ENCODE results near the gene NAALADL2. TPM values are rescaled to one million over a fixed set of nuclear protein-coding genes. Genes with fewer than 3 reads are reported as not detected.

The NAALADL2 gene
- polyA plus RNA-seq, 3 donors = not detected

- no peaks in the 10 kb centered on the region for H3K4me1 Mint-ChIP-seq
- no peak for TF ChIP-seq CTCF (IDR thresholded peaks at IDR 0.05)
- H3K4me2 ChIP-seq (replicated peaks; ENCODE audit: extremely low read depth, low read length, poor library complexity, severe bottlenecking) = no peak overlapping the region
- no peak overlapping the region for H3K9ac ChIP-seq (ENCODE audit: insufficient read depth, low read length, poor library complexity, severe bottlenecking)
- intact Hi-C loops (cut with micrococcal nuclease) = no loop called here
- H3K4me3 ChIP-seq (replicated peaks in 1 of 3; ENCODE audit: low read depth in 2 of 3, low read length in 3 of 3) = no peak overlapping the region
- no peak overlapping the region for H3K4me3 Mint-ChIP-seq
- H3K36me3 Mint-ChIP-seq = no peaks in the 10 kb centered on the region
- no peaks in the 10 kb centered on the region for H4K20me1 ChIP-seq (ENCODE audit: insufficient read depth, low read length)
- no peaks in the 10 kb centered on the region for H3K4me1 ChIP-seq (ENCODE audit: control insufficient read depth in 1 of 2, insufficient read depth in 2 of 2, low read length in 2 of 2)
- H3K9me3 Mint-ChIP-seq = peaks cover 0 to 3% (median 0%) of the 10 kb centered on the region in 7 donors
- no CpG with 5 or more reads among the region's 1 CpG for WGBS (ENCODE audit: insufficient coverage)
- no peaks in the 10 kb centered on the region for H3K36me3 ChIP-seq (replicated peaks in 1 of 2; ENCODE audit: control insufficient read depth in 1 of 2, insufficient read depth in 2 of 2, low read length in 2 of 2)
- no peak overlapping the region for H3K27ac ChIP-seq (ENCODE audit: low read depth in 1 of 2, low read length in 2 of 2)
- DNase-seq = no peak
- H3K27me3 ChIP-seq (ENCODE audit: control insufficient read depth in 2 of 2, insufficient read depth in 2 of 2, low read length in 2 of 2) = no peaks in the 10 kb centered on the region
- no peaks in the 10 kb centered on the region for H3K79me2 ChIP-seq (ENCODE audit: insufficient read depth, low read length)
- peaks cover 0 to 4% of the 10 kb centered on the region in 2 donors for H3K9me3 ChIP-seq (replicated peaks in 1 of 2; ENCODE audit: control insufficient read depth in 1 of 2, insufficient read depth in 1 of 2, low read length in 2 of 2)
- H3K27me3 Mint-ChIP-seq (ENCODE audit: low read depth in 3 of 3) = no peaks in the 10 kb centered on the region
- no peak overlapping the region for H2AFZ ChIP-seq (ENCODE audit: insufficient read depth, low read depth, low read length, poor library complexity, severe bottlenecking)
- no peak overlapping the region for H3K27ac Mint-ChIP-seq
Observed at GRCh38 chr3:175404621-175405020, 545.5 kb downstream of the NAALADL2 start.

- Histone ChIP-seq H2AFZ (ENCODE audit: insufficient read depth, low read depth, low read length, poor library complexity, severe bottlenecking) (no peak overlapping the region), H3K79me2 (ENCODE audit: insufficient read depth, low read length) (no peaks in the 10 kb centered on the region), H3K4me3 (replicated peaks in 1 of 3; ENCODE audit: low read depth in 2 of 3, low read length in 3 of 3) (no peak overlapping the region), H3K4me1 (ENCODE audit: control insufficient read depth in 1 of 2, insufficient read depth in 2 of 2, low read length in 2 of 2) (no peaks in the 10 kb centered on the region), H3K9ac (ENCODE audit: insufficient read depth, low read length, poor library complexity, severe bottlenecking) (no peak overlapping the region), H3K27me3 (ENCODE audit: control insufficient read depth in 2 of 2, insufficient read depth in 2 of 2, low read length in 2 of 2) (no peaks in the 10 kb centered on the region), H3K27ac (ENCODE audit: low read depth in 1 of 2, low read length in 2 of 2) (no peak overlapping the region), H3K4me2 (replicated peaks; ENCODE audit: extremely low read depth, low read length, poor library complexity, severe bottlenecking) (no peak overlapping the region), H3K36me3 (replicated peaks in 1 of 2; ENCODE audit: control insufficient read depth in 1 of 2, insufficient read depth in 2 of 2, low read length in 2 of 2) (no peaks in the 10 kb centered on the region), H4K20me1 (ENCODE audit: insufficient read depth, low read length) (no peaks in the 10 kb centered on the region), H3K9me3 (replicated peaks in 1 of 2; ENCODE audit: control insufficient read depth in 1 of 2, insufficient read depth in 1 of 2, low read length in 2 of 2) (peaks cover 0 to 5% of the 10 kb centered on the region in 2 donors)
- DNase-seq = no peak
- H3K36me3 Mint-ChIP-seq = no peaks in the 10 kb centered on the region
- WGBS (ENCODE audit: insufficient coverage) = no CpG with 5 or more reads among the region's 1 CpG
- intact Hi-C loops (cut with micrococcal nuclease) = no loop called here
- H3K27me3 Mint-ChIP-seq (ENCODE audit: low read depth in 3 of 3) = no peaks in the 10 kb centered on the region
- H3K4me1 Mint-ChIP-seq = no peaks in the 10 kb centered on the region
- H3K4me3 Mint-ChIP-seq = no peak overlapping the region
- no peak for TF ChIP-seq CTCF (IDR thresholded peaks at IDR 0.05)
- H3K27ac Mint-ChIP-seq = no peak overlapping the region
- peaks cover 0 to 11% (median 6%) of the 10 kb centered on the region in 7 donors for H3K9me3 Mint-ChIP-seq
Observed at GRCh38 chr3:175410251-175410650, 551.1 kb downstream of the NAALADL2 start.

All from CD14-positive monocyte (primary cell).